NCI-H526 treated with DMSO at 0.1 percent for 48 hours (cell line): ENCODE data around the gene APOBEC2.

Experiments used
- DNase-seq: peaks from one replicate; lab custom pipeline; 2025; lab: John Stamatoyannopoulos, UW

The APOBEC2 gene

GRCh38 chr6:41061196-41061726, 8.3 kb downstream of the APOBEC2 start:
- DNase-seq = no peak

- DNase-seq = no peak
Measured at GRCh38 chr6:41062056-41062455, 9.1 kb downstream of the APOBEC2 start.

GRCh38 chr6:41063884-41064285, 10.9 kb downstream of the APOBEC2 start:
- no peak for DNase-seq

GRCh38 chr6:41064841-41065240, 11.8 kb downstream of the APOBEC2 start:
- DNase-seq = no peak

- no peak for DNase-seq
Measured at GRCh38 chr6:41065550-41066026, 12.6 kb downstream of the APOBEC2 start.

- DNase-seq = peak; percentile 19
Measured at GRCh38 chr6:41066867-41067304, 13.9 kb downstream of the APOBEC2 start.

GRCh38 chr6:41071501-41071922, 18.5 kb downstream of the APOBEC2 start:
- DNase-seq = peak; percentile 72

GRCh38 chr6:41071923-41072835, 19.2 kb downstream of the APOBEC2 start, which contains the start of gene OARD1:
Gene OARD1, minus strand, starts transcription at chr6:41072356. Its CDS starts 722 bp downstream, at chr6:41071634.
- DNase-seq = peak; percentile 98

GRCh38 chr6:41072836-41073202, 19.8 kb downstream of the APOBEC2 start, which contains the start of gene NFYA:
Gene NFYA, plus strand, starts transcription at chr6:41072974. Its CDS starts 6,116 bp downstream, at chr6:41079090.
- DNase-seq = no peak

GRCh38 chr6:41073203-41073967, 20.4 kb downstream of the APOBEC2 start:
- peak; percentile 63 for DNase-seq

GRCh38 chr6:41073968-41074691, 21.1 kb downstream of the APOBEC2 start:
- DNase-seq = peak; percentile 24

GRCh38 chr6:41074692-41075436, 21.9 kb downstream of the APOBEC2 start:
- DNase-seq = no peak

GRCh38 chr6:41075651-41076626, 22.9 kb downstream of the APOBEC2 start:
- no peak for DNase-seq

- peak; percentile 78 for DNase-seq
Measured at GRCh38 chr6:41077536-41077935, 24.5 kb downstream of the APOBEC2 start.

GRCh38 chr6:41078101-41078500, 25.1 kb downstream of the APOBEC2 start:
- no peak for DNase-seq

GRCh38 chr6:41079080-41079479, 26.1 kb downstream of the APOBEC2 start:
- no peak for DNase-seq

GRCh38 chr6:41080621-41081020, 27.6 kb downstream of the APOBEC2 start:
- DNase-seq = no peak

GRCh38 chr6:41083072-41083471, 30.1 kb downstream of the APOBEC2 start:
- DNase-seq = no peak

- DNase-seq = no peak
Measured at GRCh38 chr6:41085182-41085581, 32.2 kb downstream of the APOBEC2 start.

GRCh38 chr6:41088451-41088850, 35.4 kb downstream of the APOBEC2 start:
- DNase-seq = no peak
